ENCODE measurements around the gene NUDCD3. TPM values are rescaled to one million over a fixed set of nuclear protein-coding genes. Genes with fewer than 3 reads are reported as not detected.
A peak's percentile ranks its signal among the peaks of the same experiment; 100 is the strongest.

NUDCD3 gene
- total RNA-seq, 1 donor from 2014 or later = 107 TPM

DNA sequence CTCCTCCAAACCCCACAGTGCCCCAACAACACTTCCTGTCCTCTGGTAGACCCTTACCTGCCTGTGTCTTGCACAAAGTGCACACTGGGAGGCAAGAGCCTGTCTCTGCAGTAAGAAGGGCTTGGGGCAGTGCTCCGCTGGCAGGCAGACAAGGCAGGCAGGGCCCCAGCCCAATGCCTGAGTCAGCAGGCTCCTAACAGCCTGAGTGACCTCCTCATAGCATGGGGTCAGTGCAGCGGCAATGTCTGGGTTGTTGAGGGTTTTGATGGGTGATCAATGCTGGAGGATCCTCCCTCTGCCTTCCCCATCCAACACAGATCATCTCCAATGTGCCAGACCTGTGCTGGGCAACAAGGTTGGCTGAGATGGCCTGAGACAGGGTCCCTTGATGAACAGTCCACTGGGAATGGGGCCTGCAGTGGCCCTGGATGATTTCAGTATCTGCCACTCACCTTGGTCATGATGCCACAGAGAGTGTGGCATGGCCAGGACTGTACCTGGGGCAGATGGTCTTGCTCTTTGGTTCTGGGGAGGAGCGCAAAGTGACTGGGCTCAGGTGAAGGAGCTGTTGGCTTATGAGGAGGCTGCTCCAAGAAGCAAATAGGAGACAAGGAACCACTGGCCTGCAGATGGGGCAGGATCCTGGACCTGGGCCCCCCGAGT is 109.5 kb downstream of the NUDCD3 start:
- intact Hi-C loops (cut with DNase I) = no loop called here
- no peak for ATAC-seq (ENCODE audit: poor library complexity)
- no peak for DNase-seq

DNA sequence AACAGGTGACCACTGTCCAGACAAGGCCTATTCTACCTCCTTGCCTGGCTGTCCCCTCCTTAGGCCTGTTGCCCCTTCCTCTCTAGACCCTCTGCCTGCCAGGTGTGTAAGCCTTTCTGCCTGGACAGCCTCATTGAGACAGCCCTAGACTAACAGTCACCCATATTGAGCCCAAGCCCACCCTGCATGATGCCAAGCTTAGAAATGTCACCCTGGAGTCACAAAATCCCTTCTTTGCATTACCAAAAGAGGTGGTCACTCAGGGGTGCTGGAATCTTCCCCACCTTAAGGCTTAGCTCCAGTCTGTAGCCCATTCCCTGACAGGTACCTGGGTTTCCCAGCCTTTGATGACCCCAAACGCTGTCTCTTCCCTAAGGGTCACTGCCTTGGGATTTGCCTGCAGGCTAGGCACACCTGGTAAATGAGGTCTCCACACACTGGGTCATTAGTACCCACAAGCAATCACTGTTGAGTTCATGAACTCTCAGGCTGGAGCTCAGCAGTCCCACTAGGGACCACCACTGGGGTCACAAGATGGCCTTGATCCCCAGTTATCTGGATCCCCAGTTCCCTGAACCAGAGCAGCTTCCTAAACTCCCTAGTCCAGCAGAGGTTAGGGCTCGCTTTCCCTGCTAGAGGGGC is 110.1 kb downstream of the NUDCD3 start:
- ATAC-seq (ENCODE audit: poor library complexity) (no peak), DNase-seq (no peak)
- intact Hi-C loops (cut with DNase I) = no loop called here

DNA sequence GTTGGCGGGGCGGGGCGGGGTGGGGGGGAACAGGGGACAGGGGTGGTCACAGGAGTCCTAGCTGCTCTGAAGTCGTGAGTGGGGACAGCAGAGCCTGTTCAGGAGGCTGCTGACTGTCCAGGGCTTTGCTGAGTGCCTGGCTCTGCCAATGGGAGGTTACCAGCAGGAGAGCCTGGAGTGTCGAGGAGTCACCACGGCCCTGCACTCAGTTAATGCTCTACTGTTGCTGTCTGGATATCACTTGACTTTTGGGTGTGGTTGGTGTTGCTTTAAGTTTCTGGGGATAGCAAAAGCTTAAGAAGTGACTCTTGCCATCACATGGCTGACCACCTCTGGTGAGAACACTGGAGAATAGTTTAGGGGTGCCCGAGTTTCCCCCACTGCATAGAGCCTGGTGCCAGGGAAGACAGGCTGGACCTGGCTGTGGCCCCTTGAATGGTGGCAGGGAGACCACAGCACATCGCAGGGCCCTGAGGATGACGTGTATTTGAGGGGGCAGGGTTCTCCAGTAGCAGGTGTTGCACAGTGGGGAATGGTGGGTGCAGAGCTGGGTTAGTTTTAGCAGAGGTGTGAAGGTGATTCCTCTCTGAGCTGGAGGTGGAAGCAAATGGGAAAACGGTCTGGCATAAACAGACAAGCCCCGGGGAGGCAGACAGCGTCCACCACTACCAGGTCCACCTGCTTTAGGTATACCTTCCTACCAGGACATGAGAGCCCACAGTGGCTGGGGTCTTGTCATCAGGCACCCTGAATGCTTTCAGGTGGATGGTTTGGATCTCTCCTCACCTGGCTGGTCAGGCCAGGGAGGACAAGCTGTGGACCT is 110.9 kb downstream of the NUDCD3 start:
- ATAC-seq (ENCODE audit: poor library complexity) (no peak), DNase-seq (no peak)
- intact Hi-C loops (cut with DNase I) = loop anchor here (10.0 kb wide), 2 partner anchors 95 to 185 kb away; no protein-coding TSS in a partner anchor

DNA sequence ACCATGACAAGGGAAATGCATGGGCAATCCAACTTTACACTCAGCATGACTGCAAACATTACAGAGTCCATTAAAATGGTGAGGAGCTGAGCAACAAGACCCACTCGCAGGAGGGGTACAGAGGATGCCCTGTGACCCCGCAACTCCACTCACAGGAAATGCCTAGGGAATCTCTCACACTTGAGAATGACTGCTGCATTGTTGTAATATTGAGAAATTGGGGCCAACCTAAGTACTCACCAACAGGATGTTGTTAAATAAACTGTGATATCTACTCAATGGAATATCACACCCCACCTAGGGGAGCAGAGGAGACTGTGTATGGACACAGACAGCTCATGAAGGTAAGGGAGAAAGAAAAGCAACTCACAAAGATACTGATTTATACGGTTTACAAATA is 111.7 kb downstream of the NUDCD3 start:
- intact Hi-C loops (cut with DNase I) = loop anchor here (10.0 kb wide), 2 partner anchors 96 to 186 kb away; no protein-coding TSS in a partner anchor
- ATAC-seq (ENCODE audit: poor library complexity) (no peak), DNase-seq (no peak)

DNA sequence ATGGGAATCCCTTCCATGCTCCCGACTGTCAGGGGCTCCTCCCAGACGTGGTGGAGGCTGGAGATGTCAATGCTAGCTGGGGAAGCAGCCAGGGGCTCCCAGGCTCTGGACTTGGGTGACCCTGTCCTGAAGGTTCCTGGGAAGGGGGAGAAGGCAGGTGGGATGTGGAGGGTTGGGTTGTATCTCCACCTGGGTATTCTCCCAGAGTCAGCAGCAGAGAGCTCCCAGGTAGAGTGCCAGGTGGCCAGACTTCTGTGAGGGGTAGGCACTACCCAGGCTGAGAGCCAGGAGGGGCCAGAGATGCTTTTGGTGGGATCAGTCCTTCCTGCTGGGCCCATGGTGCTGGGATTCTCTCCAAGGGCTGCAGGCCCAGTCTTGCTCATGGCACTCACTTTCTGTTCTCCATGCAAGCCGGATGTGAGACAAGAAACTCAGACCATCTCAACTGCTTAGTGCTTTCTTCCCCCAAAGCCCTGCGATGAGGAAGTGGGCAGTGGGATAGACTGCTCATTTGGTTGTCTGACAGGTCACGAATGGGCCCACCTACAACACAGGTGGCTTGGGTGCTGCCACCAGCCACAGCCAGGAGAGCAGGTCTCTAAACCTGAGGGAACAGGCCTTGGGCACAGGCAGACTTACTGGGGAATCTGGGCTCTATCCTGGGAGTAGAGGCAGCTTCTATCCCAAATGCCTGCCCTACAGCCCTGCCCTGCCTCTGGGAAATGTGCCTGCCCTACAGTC is 112.6 kb downstream of the NUDCD3 start:
- ATAC-seq (ENCODE audit: poor library complexity) = no peak
- intact Hi-C loops (cut with DNase I) = loop anchor here (10.0 kb wide), 2 partner anchors 97 to 187 kb away; no protein-coding TSS in a partner anchor
- no peak for DNase-seq

GRCh38 chr7:44377134-44377463 is 113.4 kb downstream of the NUDCD3 start:
- ATAC-seq (ENCODE audit: poor library complexity) = no peak
- DNase-seq = no peak
- intact Hi-C loops (cut with DNase I) = loop anchor here (10.0 kb wide), 2 partner anchors 98 to 188 kb away; no protein-coding TSS in a partner anchor

DNA sequence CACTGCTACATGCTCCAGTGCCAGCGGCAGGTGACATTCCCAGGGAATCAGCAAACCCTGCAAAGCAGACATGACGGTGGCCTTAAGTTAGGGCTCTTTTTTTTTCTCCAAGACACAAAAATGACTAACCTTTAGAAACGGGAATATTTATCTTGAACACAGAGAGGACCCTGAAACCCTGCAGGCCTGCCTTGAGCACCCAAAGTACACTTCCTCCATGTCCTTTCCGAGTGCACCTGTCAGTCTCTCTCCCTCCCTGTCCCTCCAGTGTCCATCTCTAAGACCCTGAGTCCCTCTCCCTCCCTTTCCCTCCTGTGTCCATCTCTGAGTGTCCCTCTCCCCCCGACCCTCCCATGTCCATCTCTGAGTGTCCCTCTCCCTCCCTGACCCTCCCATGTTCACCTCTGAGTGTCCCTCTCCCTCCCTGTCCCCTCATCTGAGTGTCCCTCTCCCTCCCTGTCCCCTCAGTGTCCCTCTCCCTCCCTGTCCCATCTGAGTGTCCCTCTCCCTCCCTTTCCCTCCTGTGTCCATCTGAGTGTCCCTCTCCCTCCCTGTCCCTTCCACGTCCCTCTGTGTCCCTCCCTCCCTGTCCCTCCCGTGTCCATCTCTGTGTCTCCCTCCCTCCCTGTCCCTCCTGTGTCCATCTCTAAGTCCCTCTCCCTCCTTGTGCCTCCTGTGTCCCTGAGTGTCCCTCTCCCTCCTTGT is 113.9 kb downstream of the NUDCD3 start:
- intact Hi-C loops (cut with DNase I) = loop anchor here (10.0 kb wide), 2 partner anchors 98 to 188 kb away; no protein-coding TSS in a partner anchor

GRCh38 chr7:44375926-44376342 is 114.5 kb downstream of the NUDCD3 start:
- ATAC-seq (ENCODE audit: poor library complexity) = no peak
- no peak for DNase-seq
- intact Hi-C loops (cut with DNase I) = loop anchor here (10.0 kb wide), 2 partner anchors 99 to 189 kb away; no protein-coding TSS in a partner anchor

More for the DNA sequence above, 113.9 kb downstream of the NUDCD3 start:
- no peak for ATAC-seq (ENCODE audit: poor library complexity)
- DNase-seq = no peak

DNA sequence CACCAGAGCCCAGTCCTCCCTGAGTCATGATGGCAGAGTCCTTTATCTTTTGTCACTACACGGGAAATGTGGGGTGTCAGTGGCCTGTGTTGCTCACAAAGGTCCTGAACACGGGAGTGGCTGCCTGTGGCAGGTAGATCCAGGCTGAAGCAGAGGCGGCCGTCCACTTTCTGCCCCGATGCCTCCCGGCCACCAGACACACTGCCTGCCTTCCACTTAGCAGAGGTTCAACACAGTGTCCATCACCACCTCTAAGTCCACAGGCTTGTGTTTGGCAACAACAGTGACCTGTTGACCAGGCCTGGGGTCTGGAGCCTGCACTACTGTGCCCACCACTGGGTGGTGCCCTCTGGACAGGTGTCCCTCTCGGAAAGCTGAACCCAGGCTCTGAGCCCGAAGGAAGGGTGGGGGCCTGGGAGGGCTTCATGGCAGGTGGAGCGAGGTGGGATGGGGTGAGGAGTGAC is 115.2 kb downstream of the NUDCD3 start:
- intact Hi-C loops (cut with DNase I) = loop anchor here (10.0 kb wide), 2 partner anchors 100 to 190 kb away; no protein-coding TSS in a partner anchor
- peak; percentile 67 for ATAC-seq (ENCODE audit: poor library complexity)
- DNase-seq = no peak

GRCh38 chr7:44374007-44374763 is 116.3 kb downstream of the NUDCD3 start:
- intact Hi-C loops (cut with DNase I) = loop anchor here (10.0 kb wide), 2 partner anchors 101 to 191 kb away; no protein-coding TSS in a partner anchor
- ATAC-seq (ENCODE audit: poor library complexity) = no peak
- no peak for DNase-seq

- no peak for ATAC-seq (ENCODE audit: poor library complexity)
- no peak for DNase-seq
- intact Hi-C loops (cut with DNase I) = loop anchor here (10.0 kb wide), 2 partner anchors 101 to 191 kb away; no protein-coding TSS in a partner anchor
Measured at GRCh38 chr7:44373418-44373740, 117.1 kb downstream of the NUDCD3 start.

GRCh38 chr7:44372560-44373417 is 117.7 kb downstream of the NUDCD3 start:
- DNase-seq (no peak), ATAC-seq (ENCODE audit: poor library complexity) (no peak)
- intact Hi-C loops (cut with DNase I) = loop anchor here (10.0 kb wide), 2 partner anchors 102 to 192 kb away; no protein-coding TSS in a partner anchor

DNA sequence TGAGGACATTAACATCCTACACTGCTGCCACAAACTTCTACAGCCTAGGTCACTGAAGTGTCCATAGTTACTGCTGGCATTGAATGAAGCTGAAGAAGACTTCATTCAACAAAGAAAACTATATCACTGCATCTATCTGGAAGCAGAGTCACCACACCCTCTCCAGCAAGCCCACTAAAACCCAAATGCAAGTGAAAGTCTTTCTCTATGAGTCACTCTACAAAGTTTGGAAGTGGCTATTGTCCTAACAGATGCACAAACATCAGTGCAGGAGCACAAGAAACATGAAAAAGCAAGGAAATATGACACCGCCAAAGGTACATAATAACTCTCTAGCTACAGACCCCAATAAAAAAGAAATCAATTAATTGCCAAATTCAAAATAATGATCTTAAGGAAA is 121.6 kb downstream of the NUDCD3 start:
- intact Hi-C loops (cut with DNase I) = no loop called here
- no peak for DNase-seq
- ATAC-seq (ENCODE audit: poor library complexity) = no peak

DNA sequence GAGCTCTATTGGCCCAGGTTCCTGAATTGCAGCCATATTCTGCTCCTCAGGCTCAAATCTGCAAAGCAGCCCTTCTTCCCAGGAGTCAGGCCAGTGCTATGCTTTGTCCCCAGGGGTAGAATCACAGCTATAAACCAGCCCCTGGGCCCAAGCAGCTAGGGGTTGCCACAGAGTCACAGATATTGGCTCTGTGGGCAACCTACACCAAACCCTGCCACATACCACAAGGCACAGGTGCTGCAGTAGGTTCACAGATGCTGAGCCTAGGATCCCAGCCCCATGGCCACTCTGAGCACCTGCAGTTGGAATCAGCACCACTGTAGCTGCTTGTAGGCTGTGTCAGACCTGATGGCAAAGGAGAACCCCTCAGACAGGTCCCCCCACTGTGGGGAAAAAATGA is 122.0 kb downstream of the NUDCD3 start:
- intact Hi-C loops (cut with DNase I) = no loop called here
- ATAC-seq (ENCODE audit: poor library complexity) (no peak), DNase-seq (no peak)

DNA sequence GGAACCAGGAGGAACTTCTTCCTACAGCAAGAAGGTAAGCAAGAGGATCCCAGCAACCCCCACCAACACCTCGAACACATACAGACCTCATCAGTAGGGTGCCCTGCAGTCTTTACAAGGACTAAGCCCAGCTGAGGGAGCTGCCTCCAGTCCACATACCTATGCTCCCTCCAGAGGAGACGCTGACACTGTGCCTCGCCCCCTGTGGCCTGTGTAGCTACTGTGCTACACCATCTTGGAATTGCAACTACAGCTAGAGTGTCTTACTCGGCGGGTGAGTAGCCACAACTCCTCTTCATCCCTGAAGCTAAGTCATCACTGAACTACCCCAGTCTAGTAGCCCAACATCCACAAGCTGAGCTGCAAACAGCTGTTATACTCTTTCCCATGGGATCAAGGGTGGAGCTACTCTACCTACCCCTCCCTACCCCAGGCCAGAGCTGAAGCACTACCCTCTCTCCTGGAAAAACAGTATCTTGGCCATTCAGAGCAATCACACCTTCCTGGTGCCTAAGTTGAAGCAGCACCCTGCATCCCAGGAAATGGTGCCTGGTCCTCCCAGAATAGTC is 122.9 kb downstream of the NUDCD3 start:
- intact Hi-C loops (cut with DNase I) = no loop called here
- no peak for DNase-seq
- no peak for ATAC-seq (ENCODE audit: poor library complexity)

- intact Hi-C loops (cut with DNase I) = no loop called here
- DNase-seq = no peak
- ATAC-seq (ENCODE audit: poor library complexity) = no peak
Measured at GRCh38 chr7:44366986-44367385, 123.5 kb downstream of the NUDCD3 start.
